GM23338 (cell line): ENCODE results near the gene SAP130. TPM values are rescaled to one million over a fixed set of nuclear protein-coding genes. Genes with fewer than 3 reads are reported as not detected.

Experiments
- ATAC-seq: fragments of 200-7000 bp; cut with Tn5 transposase; 3 replicates; pipeline ENCODE4 v1.9.1; 2020
- DNase-seq: peaks from one replicate; pipeline ENCODE4 v3.0.0-alpha.2; 2015; ENCODE audit warnings: low spot score
- H2AFZ ChIP-seq: fragments of 200-600 bp; sonication (generic); 2 replicates; pipeline ENCODE4 v1.8.0; 2016; ENCODE audit warnings: antibody characterized with exemption, mild to moderate bottlenecking, moderate library complexity
- H3F3A ChIP-seq: fragments of 200-600 bp; sonication (generic); replicated peaks from 2 replicates; pipeline ENCODE4 v1.8.0; 2017; ENCODE audit warnings: antibody characterized with exemption, mixed run types, low read depth
- H3K27ac ChIP-seq: fragments of 200-600 bp; sonication (generic); 2 replicates; pipeline ENCODE4 v1.6.1; 2016; ENCODE audit warnings: low read depth
- H3K27me3 ChIP-seq: fragments of 200-600 bp; sonication (generic); 2 replicates; pipeline ENCODE4 v1.8.0; 2016; ENCODE audit warnings: mild to moderate bottlenecking, mixed run types, moderate library complexity; ENCODE audit not compliant: insufficient read depth
- H3K36me3 ChIP-seq: fragments of 200-600 bp; sonication (generic); 2 replicates; pipeline ENCODE4 v1.8.0; 2016; ENCODE audit warnings: mild to moderate bottlenecking; ENCODE audit not compliant: insufficient read depth
- H3K4me1 ChIP-seq: fragments of 200-600 bp; sonication (generic); 2 replicates; pipeline ENCODE4 v1.8.0; 2016; ENCODE audit warnings: mild to moderate bottlenecking, moderate library complexity; ENCODE audit not compliant: insufficient read depth
- H3K4me2 ChIP-seq: fragments of 200-600 bp; sonication (generic); 2 replicates; pipeline ENCODE4 v1.7.1; 2017; ENCODE audit warnings: mixed run types
- H3K4me3 ChIP-seq: fragments of 200-600 bp; sonication (generic); 2 replicates; pipeline ENCODE4 v1.6.1; 2016; ENCODE audit warnings: mixed run types
- H3K79me2 ChIP-seq: fragments of 200-600 bp; sonication (generic); replicated peaks from 2 replicates; pipeline ENCODE4 v1.8.0; 2017; ENCODE audit warnings: mild to moderate bottlenecking; ENCODE audit not compliant: insufficient read depth
- H3K9me2 ChIP-seq: fragments of 200-600 bp; sonication (generic); 2 replicates; pipeline ENCODE4 v1.8.0; 2017; ENCODE audit not compliant: insufficient read depth
- H4K20me1 ChIP-seq: fragments of 200-600 bp; sonication (generic); replicated peaks from 2 replicates; pipeline ENCODE4 v1.8.0; 2017; ENCODE audit warnings: mild to moderate bottlenecking; ENCODE audit not compliant: insufficient read depth
- H3K27ac Mint-ChIP-seq: 2 replicates; pipeline ENCODE4 v1.8.0; 2020; ENCODE audit warnings: inconsistent platforms, mild to moderate bottlenecking, moderate library complexity, mixed read lengths
- H3K27me3 Mint-ChIP-seq: 3 replicates; pipeline ENCODE4 v1.8.0; 2022; ENCODE audit warnings: low read depth, mild to moderate bottlenecking, moderate library complexity, mixed read lengths, inconsistent platforms; ENCODE audit not compliant: insufficient read depth, poor library complexity
- H3K36me3 Mint-ChIP-seq: 3 replicates; pipeline ENCODE4 v1.8.0; 2021; ENCODE audit warnings: low read depth, mild to moderate bottlenecking, inconsistent platforms, moderate library complexity, mixed read lengths
- H3K4me1 Mint-ChIP-seq: 3 replicates; pipeline ENCODE4 v1.8.0; 2020; ENCODE audit warnings: mild to moderate bottlenecking, inconsistent platforms, mixed read lengths
- H3K4me3 Mint-ChIP-seq: 3 replicates; pipeline ENCODE4 v1.8.0; 2021; ENCODE audit warnings: moderate library complexity, mild to moderate bottlenecking, inconsistent platforms, mixed read lengths
- H3K9me3 Mint-ChIP-seq: 3 replicates; pipeline ENCODE4 v1.8.0; 2020; ENCODE audit warnings: moderate library complexity, mild to moderate bottlenecking, inconsistent platforms, mixed read lengths
- CREB1 ChIP-seq: fragments of 250-450 bp; sonication (Bioruptor Pico); IDR thresholded peaks from 2 replicates; pipeline ENCODE4 v1.5.0; 2020; ENCODE audit warnings: low read depth, mild to moderate bottlenecking, moderate library complexity
- CTCF ChIP-seq, 2 experiments: fragments of 200-600 bp in 1 of 2; sonication (generic) in 1 of 2; conservative IDR thresholded peaks; 2 replicates each; pipeline versions ENCODE4 v1.5.1 to v1.6.1; 2016 to 2017; ENCODE audit warnings: antibody characterized with exemption in 2 of 2, low read depth in 2 of 2, mild to moderate bottlenecking in 2 of 2, moderate library complexity in 1 of 2
- ETS1 ChIP-seq: IDR thresholded peaks from 2 replicates; pipeline ENCODE4 v1.6.1; 2016; ENCODE audit warnings: antibody characterized with exemption
- EZH2phosphoT487 ChIP-seq: fragments of 200-600 bp; sonication (generic); IDR thresholded peaks from one replicate; pipeline ENCODE4 v1.8.1; 2018; ENCODE audit warnings: antibody characterized with exemption; ENCODE audit not compliant: unreplicated experiment
- NANOG ChIP-seq: IDR thresholded peaks from 2 replicates; pipeline ENCODE4 v1.6.1; 2016; ENCODE audit warnings: antibody characterized with exemption, borderline replicate concordance
- ZNF114 ChIP-seq: fragments of 250-450 bp; sonication (Bioruptor Pico); IDR thresholded peaks from 2 replicates; pipeline ENCODE4 v1.5.0; 2020; ENCODE audit warnings: mild to moderate bottlenecking, moderate library complexity
- ZNF462 ChIP-seq: fragments of 250-450 bp; sonication (Bioruptor Pico); IDR thresholded peaks from 2 replicates; pipeline ENCODE4 v1.5.0; 2020; ENCODE audit warnings: mild to moderate bottlenecking, moderate library complexity
- polyA plus RNA-seq: library from polyadenylated mRNA; unstranded; fragments of >200 nt; fragmentation: Nextera tagmentation; extraction: Ambion mirVana; gene quantifications from 2 replicates; pipeline ENCODE4 v1.2.1, GENCODE V29; 2016
- total RNA-seq: library from RNA; depleted of rRNA; stranded (reverse); fragments of >200 nt; shearing (Covaris generic); gene quantifications from 2 replicates; pipeline ENCODE4 v1.2.3, GENCODE V29; 2014

Gene SAP130
- total and polyA plus RNA-seq, 2 experiments from 2014 or later: 19.5 to 35.1 TPM

- no peak for TF ChIP-seq ETS1
Measured at GRCh38 chr2:127995725-127996124, 32.1 kb downstream of the SAP130 start (continued).

GRCh38 chr2:127993659-127994058, 34.2 kb downstream of the SAP130 start:
- DNase-seq (no peak), ATAC-seq (no peak)
- Histone ChIP-seq H3K9me2 (no peaks in the 10 kb centered on the region), H4K20me1 (peaks cover 7% of the 10 kb centered on the region), H3K79me2 (peaks cover 7% of the 10 kb centered on the region), H3F3A (no peaks in the 10 kb centered on the region), H3K27me3 (no peaks in the 10 kb centered on the region), H3K4me1 (no peaks in the 10 kb centered on the region), H2AFZ (no peak overlapping the region), H3K36me3 (peaks cover 35% of the 10 kb centered on the region), H3K27ac (no peak overlapping the region), H3K4me3 (no peak overlapping the region), H3K4me2 (no peak overlapping the region)
- H3K4me3 Mint-ChIP-seq: no peak overlapping the region
- H3K36me3 Mint-ChIP-seq: peaks cover 52% of the 10 kb centered on the region
- H3K27me3 Mint-ChIP-seq: peaks cover 2% of the 10 kb centered on the region
- no peaks in the 10 kb centered on the region for H3K9me3 Mint-ChIP-seq
- TF ChIP-seq ETS1: no peak
- no peak for TF ChIP-seq CREB1 (CRISPR knock-in tag)
- no peak for TF ChIP-seq NANOG
- TF ChIP-seq ZNF114 (CRISPR knock-in tag): no peak
- TF ChIP-seq CTCF (conservative IDR thresholded peaks at IDR 0.05; ENCODE audit: low read depth in 2 of 2): no peak
- no peak overlapping the region for H3K27ac Mint-ChIP-seq
- H3K4me1 Mint-ChIP-seq: no peaks in the 10 kb centered on the region

- no peaks in the 10 kb centered on the region for H3K27me3 ChIP-seq
- H3K36me3 Mint-ChIP-seq: peaks cover 56% of the 10 kb centered on the region
- no peak overlapping the region for H3K4me3 Mint-ChIP-seq
- no peaks in the 10 kb centered on the region for H3F3A ChIP-seq
- H3K27ac ChIP-seq: no peak overlapping the region
- no peak overlapping the region for H3K4me2 ChIP-seq
- no peak overlapping the region; the same call in 1 of the 2 replicates for H3K27ac Mint-ChIP-seq
- no peak overlapping the region for H3K4me3 ChIP-seq
- H3K9me2 ChIP-seq: no peaks in the 10 kb centered on the region
- H3K79me2 ChIP-seq: peaks cover 7% of the 10 kb centered on the region
- H2AFZ ChIP-seq: no peak overlapping the region
- no peak for DNase-seq
- no peaks in the 10 kb centered on the region for H3K9me3 Mint-ChIP-seq
- H3K4me1 Mint-ChIP-seq: no peaks in the 10 kb centered on the region
- peaks cover 37% of the 10 kb centered on the region for H3K36me3 ChIP-seq
- H3K4me1 ChIP-seq: no peaks in the 10 kb centered on the region
- no peak for ATAC-seq
- no peaks in the 10 kb centered on the region for H3K27me3 Mint-ChIP-seq
- H4K20me1 ChIP-seq: peaks cover 10% of the 10 kb centered on the region
- no peak for TF ChIP-seq EZH2phosphoT487
- TF ChIP-seq ZNF114 (CRISPR knock-in tag): no peak
- TF ChIP-seq ZNF462: no peak
Measured at GRCh38 chr2:127991742-127992141, 36.1 kb downstream of the SAP130 start.
